BE2C (cell line): ENCODE data around the gene IL12RB1. TPM values are rescaled to one million over a fixed set of nuclear protein-coding genes. Genes with fewer than 3 reads are reported as not detected.

Source experiments
- DNase-seq: peaks from one replicate; pipeline ENCODE4 v3.0.0-alpha.2; 2020
- H3K27me3 ChIP-seq: fragments of 250-450 bp; sonication (Bioruptor Pico); 2 replicates; pipeline ENCODE4 v1.5.1; 2020; ENCODE audit warnings: mild to moderate bottlenecking
- H3K36me3 ChIP-seq: fragments of 250-450 bp; sonication (Bioruptor Pico); 2 replicates; pipeline ENCODE4 v1.5.1; 2020; ENCODE audit warnings: mild to moderate bottlenecking
- H3K4me1 ChIP-seq: fragments of 250-450 bp; sonication (Bioruptor Pico); 2 replicates; pipeline ENCODE4 v1.5.1; 2020
- H3K4me3 ChIP-seq: 2 replicates; pipeline ENCODE4 v1.5.1; 2011; ENCODE audit warnings: low read depth, low read length
- H3K9me3 ChIP-seq: fragments of 250-450 bp; sonication (Bioruptor Pico); 2 replicates; pipeline ENCODE4 v1.5.1; 2020
- CTCF ChIP-seq: IDR thresholded peaks from 2 replicates; pipeline ENCODE4 v1.5.1; 2012; ENCODE audit warnings: mild to moderate bottlenecking, low read depth, low read length
- polyA plus RNA-seq: library from polyadenylated mRNA; unstranded; fragments of >200 nt; gene quantifications from one replicate; pipeline ENCODE4 v1.2.1, GENCODE V29; 2012; ENCODE audit warnings: low read depth, missing spikeins; ENCODE audit not compliant: insufficient read length, insufficient read depth

IL12RB1 gene
- not detected for polyA plus RNA-seq

- H3K27me3 ChIP-seq: peaks cover 8% of the 10 kb centered on the region; the same call in 1 of the 2 replicates
- H3K9me3 ChIP-seq: no peaks in the 10 kb centered on the region
- TF ChIP-seq CTCF: no peak
- no peak within 1 kb of the TSS for H3K4me3 ChIP-seq
- no peaks in the 10 kb centered on the region for H3K36me3 ChIP-seq
- no peaks in the 10 kb centered on the region for H3K4me1 ChIP-seq
- no peak for DNase-seq
Measured at GRCh38 chr19:18086590-18087138, at the start of gene IL12RB1. IL12RB1 (minus strand) TSS chr19:18086934; CDS start chr19:18086823, 111 bp downstream.

- Histone ChIP-seq H3K9me3 (no peaks in the 10 kb centered on the region), H3K27me3 (no peaks in the 10 kb centered on the region), H3K4me3 (no peak overlapping the region), H3K4me1 (no peaks in the 10 kb centered on the region), H3K36me3 (no peaks in the 10 kb centered on the region; the same call in 1 of the 2 replicates)
- no peak for DNase-seq
- TF ChIP-seq CTCF: no peak
Measured at GRCh38 chr19:18135712-18136584, 49.2 kb upstream of the IL12RB1 start.

- Histone ChIP-seq H3K4me3 (no peak overlapping the region), H3K4me1 (no peaks in the 10 kb centered on the region), H3K36me3 (no peaks in the 10 kb centered on the region), H3K9me3 (no peaks in the 10 kb centered on the region), H3K27me3 (no peaks in the 10 kb centered on the region)
- no peak for TF ChIP-seq CTCF
- DNase-seq: peak; percentile 54
Measured at GRCh38 chr19:18131841-18132596, 45.3 kb upstream of the IL12RB1 start.

- H3K4me1 ChIP-seq: no peaks in the 10 kb centered on the region
- DNase-seq: no peak
- H3K4me3 ChIP-seq: no peak overlapping the region
- no peaks in the 10 kb centered on the region for H3K27me3 ChIP-seq
- TF ChIP-seq CTCF: no peak
- no peaks in the 10 kb centered on the region for H3K36me3 ChIP-seq
- no peaks in the 10 kb centered on the region for H3K9me3 ChIP-seq
Measured at GRCh38 chr19:18130523-18131242, 43.9 kb upstream of the IL12RB1 start.

GRCh38 chr19:18128805-18129204 lies 42.1 kb upstream of the IL12RB1 start:
- Histone ChIP-seq H3K9me3 (no peaks in the 10 kb centered on the region), H3K36me3 (0 out of 2 replicates have a peak, but pooled peaks cover 3% of the 10 kb centered on the region), H3K27me3 (no peaks in the 10 kb centered on the region), H3K4me1 (no peaks in the 10 kb centered on the region), H3K4me3 (no peak overlapping the region)
- no peak for DNase-seq
- no peak for TF ChIP-seq CTCF
